NCI-H2196 (cell line): ENCODE measurements around the gene NOL4L.
"Not testable (repeated sequence)": the region's sequence is repeated elsewhere in the genome, so short reads cannot be mapped to it uniquely, and the experiment has no call there.

Source experiments
- DNase-seq: peaks from one replicate; lab custom pipeline; 2025; ENCODE audit not compliant: unreplicated experiment; lab: John Stamatoyannopoulos, UW

The NOL4L gene

GRCh38 chr20:32596681-32597252, 11.6 kb upstream of the NOL4L start:
- DNase-seq, result no peak

GRCh38 chr20:32595143-32595542, 10.0 kb upstream of the NOL4L start:
- no peak for DNase-seq

GRCh38 chr20:32594669-32595068, 9.5 kb upstream of the NOL4L start:
- DNase-seq, result not testable (repeated sequence)

GRCh38 chr20:32594204-32594603, 9.1 kb upstream of the NOL4L start:
- DNase-seq, result no peak

- not testable (repeated sequence) for DNase-seq
Observed at GRCh38 chr20:32592616-32593015, 7.5 kb upstream of the NOL4L start.

- no peak for DNase-seq
Observed at GRCh38 chr20:32592022-32592421, 6.9 kb upstream of the NOL4L start.

- no peak for DNase-seq
Observed at GRCh38 chr20:32589769-32590168, 4.6 kb upstream of the NOL4L start.

GRCh38 chr20:32589256-32589655, 4.1 kb upstream of the NOL4L start:
- no peak for DNase-seq

GRCh38 chr20:32588040-32588439, 2.9 kb upstream of the NOL4L start:
- DNase-seq, result no peak

- DNase-seq, result no peak
Observed at GRCh38 chr20:32586291-32586690, 1.2 kb upstream of the NOL4L start.

- no peak for DNase-seq
Observed at GRCh38 chr20:32585586-32586127, 524 bp upstream of the NOL4L start.

GRCh38 chr20:32583581-32584070, 1.5 kb downstream of the NOL4L start:
- no peak for DNase-seq

GRCh38 chr20:32582659-32583580, 2.2 kb downstream of the NOL4L start:
- DNase-seq, result no peak

- DNase-seq, result no peak
Observed at GRCh38 chr20:32581839-32582658, 3.1 kb downstream of the NOL4L start.

- DNase-seq, result no peak
Observed at GRCh38 chr20:32580970-32581838, 3.9 kb downstream of the NOL4L start.

- no peak for DNase-seq
Observed at GRCh38 chr20:32580219-32580969, 4.7 kb downstream of the NOL4L start.

- DNase-seq, result no peak
Observed at GRCh38 chr20:32578840-32579390, 6.2 kb downstream of the NOL4L start.

GRCh38 chr20:32578062-32578461, 7.1 kb downstream of the NOL4L start:
- not testable (repeated sequence) for DNase-seq

GRCh38 chr20:32577657-32578056, 7.5 kb downstream of the NOL4L start:
- DNase-seq, result no peak
